ENCODE results near the gene RGS6.
A peak's percentile ranks its signal among the peaks of the same experiment; 100 is the strongest.

RGS6 gene

DNA sequence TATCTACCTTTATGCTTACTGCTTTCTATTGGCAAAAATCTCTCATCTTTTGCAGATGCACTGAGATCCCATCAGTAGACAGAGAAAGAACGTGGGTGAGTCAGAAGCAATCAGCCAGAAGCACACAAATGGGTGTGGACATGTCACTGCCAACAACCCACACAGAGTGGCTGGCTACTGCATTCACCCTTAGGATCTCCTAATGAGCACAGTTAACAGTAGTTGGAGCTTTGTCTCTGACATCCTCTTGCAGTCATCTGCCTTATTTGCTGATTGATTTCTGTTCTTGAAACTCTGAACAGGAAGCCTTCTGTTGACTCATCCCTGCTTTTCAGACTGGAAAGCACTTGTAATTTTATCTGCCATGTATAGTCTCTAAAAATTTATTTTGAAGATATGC lies 117.2 kb downstream of the RGS6 start:
- whole genome bisulfite sequencing (ENCODE audit: insufficient coverage) = 80% methylated on average over 1 of the region's 1 CpG
- Histone ChIP-seq H3K9me3 (ENCODE audit: control extremely low read depth in 1 of 5, control insufficient read depth in 4 of 5, insufficient read depth in 2 of 5, low read depth in 1 of 5, low read length in 4 of 5) (no peaks in the 10 kb centered on the region), H3K4me1 (ENCODE audit: control extremely low read depth in 1 of 4, control insufficient read depth in 4 of 4, insufficient read depth in 4 of 4, low read length in 3 of 4) (peaks cover 0 to under 1% (median 0%) of the 10 kb centered on the region in 4 experiments), H3K27me3 (replicated peaks in 2 of 5; ENCODE audit: control insufficient read depth in 4 of 5, insufficient read depth in 5 of 5, low read length in 4 of 5) (no peaks in the 10 kb centered on the region), H3K36me3 (ENCODE audit: control insufficient read depth in 4 of 4, insufficient read depth in 4 of 4, low read length in 3 of 4) (no peaks in the 10 kb centered on the region), H3K4me3 (ENCODE audit: control insufficient read depth in 1 of 7, extremely low read depth in 1 of 7, insufficient read depth in 4 of 7, low read depth in 2 of 7, low read length in 6 of 7) (no peak overlapping the region), H3K27ac (ENCODE audit: insufficient read depth in 1 of 2, low read depth in 1 of 2, low read length in 2 of 2, poor library complexity in 1 of 2, severe bottlenecking in 2 of 2) (no peak overlapping the region)
- CTCF ChIA-PET = no interaction called here
- peak in 1 of 3 donors; percentile 6 for DNase-seq
- POLR2A ChIA-PET = no interaction called here

- Histone ChIP-seq H3K4me1 (ENCODE audit: control extremely low read depth in 1 of 4, control insufficient read depth in 4 of 4, insufficient read depth in 4 of 4, low read length in 3 of 4) (peaks cover 0 to 6% (median 2%) of the 10 kb centered on the region in 4 experiments), H3K27ac (ENCODE audit: insufficient read depth in 1 of 2, low read depth in 1 of 2, low read length in 2 of 2, poor library complexity in 1 of 2, severe bottlenecking in 2 of 2) (no peak overlapping the region), H3K36me3 (ENCODE audit: control insufficient read depth in 4 of 4, insufficient read depth in 4 of 4, low read length in 3 of 4) (no peaks in the 10 kb centered on the region), H3K27me3 (replicated peaks in 2 of 5; ENCODE audit: control insufficient read depth in 4 of 5, insufficient read depth in 5 of 5, low read length in 4 of 5) (no peaks in the 10 kb centered on the region), H3K9me3 (ENCODE audit: control extremely low read depth in 1 of 5, control insufficient read depth in 4 of 5, insufficient read depth in 2 of 5, low read depth in 1 of 5, low read length in 4 of 5) (no peaks in the 10 kb centered on the region), H3K4me3 (ENCODE audit: control insufficient read depth in 1 of 7, extremely low read depth in 1 of 7, insufficient read depth in 4 of 7, low read depth in 2 of 7, low read length in 6 of 7) (no peak overlapping the region)
- 90% methylated on average over 1 of the region's 2 CpGs for WGBS (ENCODE audit: insufficient coverage)
- DNase-seq = no peak
- POLR2A ChIA-PET = no interaction called here
- CTCF ChIA-PET = no interaction called here
These were observed 120.1 kb downstream of the RGS6 start for GRCh38 chr14:72052356-72052755.

- Histone ChIP-seq H3K9me3 (ENCODE audit: control extremely low read depth in 1 of 5, control insufficient read depth in 4 of 5, insufficient read depth in 2 of 5, low read depth in 1 of 5, low read length in 4 of 5) (no peaks in the 10 kb centered on the region), H3K4me3 (ENCODE audit: control insufficient read depth in 1 of 7, extremely low read depth in 1 of 7, insufficient read depth in 4 of 7, low read depth in 2 of 7, low read length in 6 of 7) (no peak overlapping the region), H3K36me3 (ENCODE audit: control insufficient read depth in 4 of 4, insufficient read depth in 4 of 4, low read length in 3 of 4) (no peaks in the 10 kb centered on the region), H3K27me3 (replicated peaks in 2 of 5; ENCODE audit: control insufficient read depth in 4 of 5, insufficient read depth in 5 of 5, low read length in 4 of 5) (no peaks in the 10 kb centered on the region), H3K27ac (ENCODE audit: insufficient read depth in 1 of 2, low read depth in 1 of 2, low read length in 2 of 2, poor library complexity in 1 of 2, severe bottlenecking in 2 of 2) (no peak overlapping the region), H3K4me1 (ENCODE audit: control extremely low read depth in 1 of 4, control insufficient read depth in 4 of 4, insufficient read depth in 4 of 4, low read length in 3 of 4) (peaks cover 0 to 6% (median 2%) of the 10 kb centered on the region in 4 experiments)
- DNase-seq = no peak
- CTCF ChIA-PET = no interaction called here
- POLR2A ChIA-PET = no interaction called here
- no CpG with 5 or more reads among the region's 3 CpGs for WGBS (ENCODE audit: insufficient coverage)
These were observed 121.4 kb downstream of the RGS6 start for GRCh38 chr14:72053651-72054050.

DNA sequence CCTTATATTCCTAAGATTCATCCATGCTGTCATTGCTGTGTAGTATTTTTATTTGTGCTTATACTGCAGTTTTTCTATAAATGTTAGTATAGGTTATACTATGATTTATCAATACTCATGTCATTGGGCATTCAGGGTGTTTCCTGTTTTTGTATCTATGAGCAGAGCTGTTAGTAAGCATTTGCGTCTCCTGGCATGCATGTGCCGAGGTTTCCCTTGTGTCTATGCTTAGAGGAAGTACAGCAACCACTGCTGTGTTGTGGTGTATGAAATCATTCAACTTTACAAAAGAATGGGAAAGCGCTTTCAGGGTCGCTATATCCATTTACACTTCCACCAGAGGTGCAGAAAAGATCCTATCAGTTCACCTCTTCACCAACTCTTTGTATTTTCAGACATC lies 122.7 kb downstream of the RGS6 start:
- H3K27ac ChIP-seq (ENCODE audit: insufficient read depth in 1 of 2, low read depth in 1 of 2, low read length in 2 of 2, poor library complexity in 1 of 2, severe bottlenecking in 2 of 2) = no peak overlapping the region
- no peaks in the 10 kb centered on the region for H3K36me3 ChIP-seq (ENCODE audit: control insufficient read depth in 4 of 4, insufficient read depth in 4 of 4, low read length in 3 of 4)
- peak; percentile 29 to 90 (median 75) for DNase-seq
- no peaks in the 10 kb centered on the region for H3K9me3 ChIP-seq (ENCODE audit: control extremely low read depth in 1 of 5, control insufficient read depth in 4 of 5, insufficient read depth in 2 of 5, low read depth in 1 of 5, low read length in 4 of 5)
- no peaks in the 10 kb centered on the region for H3K27me3 ChIP-seq (replicated peaks in 2 of 5; ENCODE audit: control insufficient read depth in 4 of 5, insufficient read depth in 5 of 5, low read length in 4 of 5)
- H3K4me3 ChIP-seq (ENCODE audit: control insufficient read depth in 1 of 7, extremely low read depth in 1 of 7, insufficient read depth in 4 of 7, low read depth in 2 of 7, low read length in 6 of 7) = no peak overlapping the region
- H3K4me1 ChIP-seq (ENCODE audit: control extremely low read depth in 1 of 4, control insufficient read depth in 4 of 4, insufficient read depth in 4 of 4, low read length in 3 of 4) = peaks cover 0 to 6% (median 2%) of the 10 kb centered on the region in 4 experiments
- POLR2A ChIA-PET = no interaction called here
- CTCF ChIA-PET = interaction anchor here (1.2 kb wide), 1 partner anchor 12 kb away, joined by 3 read pairs; no protein-coding TSS in a partner anchor
- WGBS (ENCODE audit: insufficient coverage) = no CpG with 5 or more reads among the region's 4 CpGs

GRCh38 chr14:72057701-72058285 lies 125.6 kb downstream of the RGS6 start:
- Histone ChIP-seq H3K36me3 (ENCODE audit: control insufficient read depth in 4 of 4, insufficient read depth in 4 of 4, low read length in 3 of 4) (no peaks in the 10 kb centered on the region), H3K27ac (ENCODE audit: insufficient read depth in 1 of 2, low read depth in 1 of 2, low read length in 2 of 2, poor library complexity in 1 of 2, severe bottlenecking in 2 of 2) (no peak overlapping the region), H3K9me3 (ENCODE audit: control extremely low read depth in 1 of 5, control insufficient read depth in 4 of 5, insufficient read depth in 2 of 5, low read depth in 1 of 5, low read length in 4 of 5) (no peaks in the 10 kb centered on the region), H3K4me3 (ENCODE audit: control insufficient read depth in 1 of 7, extremely low read depth in 1 of 7, insufficient read depth in 4 of 7, low read depth in 2 of 7, low read length in 6 of 7) (no peak overlapping the region), H3K4me1 (ENCODE audit: control extremely low read depth in 1 of 4, control insufficient read depth in 4 of 4, insufficient read depth in 4 of 4, low read length in 3 of 4) (peaks cover 0 to 6% (median 2%) of the 10 kb centered on the region in 4 experiments), H3K27me3 (replicated peaks in 2 of 5; ENCODE audit: control insufficient read depth in 4 of 5, insufficient read depth in 5 of 5, low read length in 4 of 5) (no peaks in the 10 kb centered on the region)
- POLR2A ChIA-PET = no interaction called here
- 100% methylated on average over 4 of the region's 4 CpGs for WGBS (ENCODE audit: insufficient coverage)
- no peak for DNase-seq
- CTCF ChIA-PET = no interaction called here

GRCh38 chr14:72060460-72060859 lies 128.2 kb downstream of the RGS6 start:
- no peaks in the 10 kb centered on the region for H3K4me1 ChIP-seq (ENCODE audit: control extremely low read depth in 1 of 4, control insufficient read depth in 4 of 4, insufficient read depth in 4 of 4, low read length in 3 of 4)
- H3K4me3 ChIP-seq (ENCODE audit: control insufficient read depth in 1 of 7, extremely low read depth in 1 of 7, insufficient read depth in 4 of 7, low read depth in 2 of 7, low read length in 6 of 7) = no peak overlapping the region
- no CpG with 5 or more reads among the region's 3 CpGs for WGBS (ENCODE audit: insufficient coverage)
- POLR2A ChIA-PET = no interaction called here
- CTCF ChIA-PET = interaction anchor here (1.4 kb wide), 1 partner anchor 10 kb away, joined by 5 read pairs; no protein-coding TSS in a partner anchor
- H3K27ac ChIP-seq (ENCODE audit: insufficient read depth in 1 of 2, low read depth in 1 of 2, low read length in 2 of 2, poor library complexity in 1 of 2, severe bottlenecking in 2 of 2) = no peak overlapping the region
- no peaks in the 10 kb centered on the region for H3K9me3 ChIP-seq (ENCODE audit: control extremely low read depth in 1 of 5, control insufficient read depth in 4 of 5, insufficient read depth in 2 of 5, low read depth in 1 of 5, low read length in 4 of 5)
- no peaks in the 10 kb centered on the region for H3K36me3 ChIP-seq (ENCODE audit: control insufficient read depth in 4 of 4, insufficient read depth in 4 of 4, low read length in 3 of 4)
- H3K27me3 ChIP-seq (replicated peaks in 2 of 5; ENCODE audit: control insufficient read depth in 4 of 5, insufficient read depth in 5 of 5, low read length in 4 of 5) = no peaks in the 10 kb centered on the region
- DNase-seq = no peak

DNA sequence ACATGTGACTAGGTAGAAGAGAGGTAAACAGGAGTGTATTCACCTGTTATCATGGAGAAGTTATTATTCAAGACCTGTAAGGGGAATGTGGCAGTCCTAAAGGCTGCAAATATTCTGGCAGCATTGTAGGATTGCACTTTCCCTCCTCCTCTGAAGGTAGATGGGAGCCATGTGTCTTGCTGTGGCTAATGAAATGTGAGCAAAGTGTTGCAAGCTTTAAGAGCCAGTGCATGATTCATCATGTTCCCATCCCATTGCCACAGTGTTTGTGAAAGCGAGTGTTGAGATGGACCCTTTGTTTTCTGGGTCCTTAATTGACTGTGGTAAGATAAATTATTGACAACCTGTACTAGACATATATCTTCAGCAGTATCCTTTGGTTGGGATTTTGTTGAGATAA lies 128.7 kb downstream of the RGS6 start:
- no peak for DNase-seq
- Histone ChIP-seq H3K4me3 (ENCODE audit: control insufficient read depth in 1 of 7, extremely low read depth in 1 of 7, insufficient read depth in 4 of 7, low read depth in 2 of 7, low read length in 6 of 7) (no peak overlapping the region), H3K9me3 (ENCODE audit: control extremely low read depth in 1 of 5, control insufficient read depth in 4 of 5, insufficient read depth in 2 of 5, low read depth in 1 of 5, low read length in 4 of 5) (no peaks in the 10 kb centered on the region), H3K27ac (ENCODE audit: insufficient read depth in 1 of 2, low read depth in 1 of 2, low read length in 2 of 2, poor library complexity in 1 of 2, severe bottlenecking in 2 of 2) (no peak overlapping the region), H3K36me3 (ENCODE audit: control insufficient read depth in 4 of 4, insufficient read depth in 4 of 4, low read length in 3 of 4) (no peaks in the 10 kb centered on the region), H3K27me3 (replicated peaks in 2 of 5; ENCODE audit: control insufficient read depth in 4 of 5, insufficient read depth in 5 of 5, low read length in 4 of 5) (no peaks in the 10 kb centered on the region), H3K4me1 (ENCODE audit: control extremely low read depth in 1 of 4, control insufficient read depth in 4 of 4, insufficient read depth in 4 of 4, low read length in 3 of 4) (no peaks in the 10 kb centered on the region)
- POLR2A ChIA-PET = no interaction called here
- no CpG with 5 or more reads among the region's 1 CpG for WGBS (ENCODE audit: insufficient coverage)
- CTCF ChIA-PET = interaction anchor here (0.6 to 0.7 kb wide), 2 partner anchors 12 to 67 kb away, joined by 3 read pairs; no protein-coding TSS in a partner anchor
